DMS53 (cell line): Measurements from ENCODE around the gene ADCK1.
"Not testable (repeated sequence)": the region's sequence is repeated elsewhere in the genome, so short reads cannot be mapped to it uniquely, and the experiment has no call there.

ENCODE experiments used
- DNase-seq: peaks from one replicate; lab custom pipeline; 2025; lab: John Stamatoyannopoulos, UW

ADCK1 gene

DNA sequence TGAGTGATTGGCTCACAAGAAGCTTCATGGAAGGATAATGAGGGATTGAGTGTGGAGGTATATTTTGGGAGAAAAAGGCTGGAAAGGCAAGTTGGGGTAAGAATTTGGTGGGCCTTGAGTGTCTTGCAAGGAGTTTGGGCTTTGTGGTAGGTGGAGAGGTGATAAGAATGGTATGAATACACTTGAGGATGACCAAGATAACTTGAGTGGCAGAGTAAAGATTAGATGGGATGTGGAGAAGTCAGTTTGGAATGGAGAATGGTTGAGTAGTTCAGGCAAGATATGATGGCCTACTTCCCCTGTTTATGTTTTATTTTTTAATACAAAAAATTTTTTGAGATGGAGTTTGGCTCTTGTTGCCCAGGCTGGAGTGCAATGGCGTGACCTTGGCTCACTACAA, 9.1 kb downstream of the ADCK1 start:
- no peak for DNase-seq

DNA sequence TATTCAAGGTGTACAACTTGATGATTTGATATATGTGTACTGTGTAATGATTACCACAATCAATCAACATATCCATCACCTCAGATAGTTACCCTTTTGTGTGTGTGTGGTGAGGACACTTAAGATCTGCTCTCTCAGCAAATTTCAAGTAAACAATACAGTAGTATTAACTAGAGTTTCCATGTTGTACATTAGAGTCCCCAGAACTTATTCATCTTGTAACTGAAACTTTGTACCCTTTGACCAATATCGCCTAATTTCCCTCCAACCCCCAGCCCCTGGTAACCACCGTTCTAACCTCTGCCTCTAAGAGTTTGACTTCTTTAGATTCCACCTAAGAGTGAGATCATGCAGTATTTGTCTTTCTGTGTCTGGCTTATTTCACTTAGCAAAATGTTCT, 12.1 kb downstream of the ADCK1 start:
- no peak for DNase-seq

DNA sequence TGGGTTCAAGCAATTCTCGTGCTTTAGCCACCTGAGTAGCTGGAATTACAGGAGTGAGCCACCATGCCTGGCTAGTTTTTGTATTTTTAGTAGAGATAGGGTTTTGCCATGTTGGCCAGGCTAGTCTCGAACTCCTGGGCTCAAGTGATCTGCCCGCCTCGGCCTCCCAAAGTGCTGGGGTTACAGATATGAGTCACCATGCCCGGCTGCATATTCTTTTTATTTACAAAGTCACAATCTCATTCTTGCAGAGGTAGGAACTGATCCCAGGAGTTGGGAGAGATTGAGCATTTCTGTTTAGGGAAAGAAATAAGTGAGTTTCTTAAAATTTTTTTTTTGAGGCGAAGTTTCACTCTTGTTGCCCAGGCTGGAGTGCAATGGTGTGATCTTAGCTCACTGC, 12.8 kb downstream of the ADCK1 start:
- DNase-seq = not testable (repeated sequence)

DNA sequence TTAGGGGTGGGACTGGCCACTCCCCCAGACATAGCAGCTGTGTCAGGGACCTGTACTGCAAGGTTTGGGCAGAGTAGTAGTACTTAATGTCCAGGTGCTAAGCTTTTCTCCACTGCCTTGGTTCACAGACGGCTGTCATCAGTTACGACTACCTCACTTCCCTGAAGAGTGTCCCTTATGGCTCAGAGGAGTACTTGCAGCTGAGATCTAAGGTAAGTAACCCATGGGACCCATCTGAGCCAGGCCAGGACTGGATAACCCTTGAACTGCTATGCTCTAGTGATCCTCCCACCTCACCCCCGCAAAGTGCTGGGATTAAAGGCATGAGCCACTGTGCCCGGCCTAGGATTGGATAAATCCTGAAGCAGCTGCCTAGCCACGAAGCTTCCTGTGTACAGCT, 22.4 kb downstream of the ADCK1 start:
- peak; percentile 7 for DNase-seq

DNA sequence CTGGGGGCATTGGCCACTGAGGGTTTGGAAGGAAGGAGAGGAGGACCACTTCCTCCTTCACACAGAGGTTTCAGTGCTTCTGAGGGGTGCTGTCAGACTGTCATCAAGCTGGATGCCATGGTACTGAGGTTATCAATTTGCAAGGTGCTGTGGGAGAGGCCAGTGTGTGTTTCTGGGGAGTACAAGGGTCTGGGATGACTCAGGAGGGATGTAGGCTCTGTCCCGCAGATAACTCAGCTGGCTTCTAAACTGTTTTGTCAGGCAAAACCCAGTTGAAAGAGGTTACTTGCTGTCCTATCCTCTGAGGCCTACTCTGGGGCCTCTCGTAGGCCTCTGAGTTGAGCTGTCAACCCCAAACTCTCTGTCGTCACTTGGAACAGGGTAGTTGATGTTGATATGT, 22.8 kb downstream of the ADCK1 start:
- no peak for DNase-seq

DNA sequence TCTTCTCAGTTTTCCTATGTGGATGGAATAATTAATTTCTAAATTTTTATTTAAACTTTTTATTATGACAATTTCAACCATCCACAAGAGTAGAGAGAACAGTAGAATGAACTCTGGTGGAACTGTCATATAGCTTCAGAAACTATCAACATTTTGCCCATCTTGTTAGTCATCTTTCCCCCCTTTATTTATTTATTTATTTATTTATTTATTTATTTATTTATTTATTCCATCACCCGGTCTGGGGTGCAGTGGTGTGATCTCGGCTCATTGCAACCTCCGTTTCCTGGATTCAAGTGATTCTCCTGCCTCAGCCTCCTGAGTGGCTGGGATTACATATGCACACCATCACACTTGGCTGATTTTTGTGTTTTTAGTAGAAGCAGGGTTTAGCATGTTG, 23.5 kb downstream of the ADCK1 start:
- no peak for DNase-seq

DNA sequence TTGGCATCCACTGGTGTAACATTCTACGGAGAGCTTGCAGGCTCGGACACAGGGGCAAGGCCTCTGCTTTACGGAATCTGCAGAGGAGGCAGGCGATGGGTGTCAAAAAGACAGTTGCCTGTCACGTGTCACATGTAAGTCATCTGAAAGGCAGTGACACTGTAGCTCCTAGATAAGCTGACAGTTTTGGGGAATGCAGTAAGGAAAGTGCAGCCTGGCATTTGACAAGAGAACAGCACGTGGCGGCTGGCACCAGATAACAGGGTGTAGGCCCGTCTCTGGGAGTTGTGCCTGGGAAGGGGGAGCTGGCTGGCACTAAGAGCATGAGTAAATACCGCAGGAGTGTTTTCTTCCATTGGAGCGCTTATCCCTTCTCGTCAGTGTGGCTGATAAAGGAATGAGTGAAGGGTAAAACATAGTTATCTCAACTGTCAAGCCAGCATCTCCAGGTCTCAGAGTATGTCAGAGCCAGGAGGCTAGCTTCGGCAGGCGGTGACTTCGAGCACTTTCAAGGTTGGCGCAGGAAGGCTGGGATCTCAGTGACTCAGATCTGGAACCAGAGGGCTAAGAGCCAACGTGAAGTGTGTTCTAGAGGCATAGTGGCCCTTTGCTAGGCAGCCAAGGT, 26.1 kb downstream of the ADCK1 start:
- DNase-seq = no peak

DNA sequence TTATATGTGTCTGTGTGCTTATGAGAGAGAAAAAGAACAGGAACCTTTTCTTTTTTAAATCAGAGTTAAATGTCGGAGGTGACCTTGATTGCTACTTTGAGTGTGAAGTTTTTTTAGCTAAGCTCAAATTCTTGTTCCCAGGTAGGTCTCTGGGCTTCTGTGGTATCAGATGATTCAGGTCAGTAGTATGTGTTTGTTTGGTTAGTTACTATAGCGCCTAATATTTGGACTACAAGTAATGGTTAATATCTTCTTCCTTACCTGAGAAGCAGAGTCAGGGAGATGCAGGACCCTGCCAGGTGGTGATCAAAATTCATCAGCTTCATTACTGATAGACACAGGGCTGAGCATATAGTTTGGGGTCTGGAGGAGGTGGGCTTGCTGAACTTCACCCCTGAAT, 30.8 kb downstream of the ADCK1 start:
- peak; percentile 5 for DNase-seq

DNA sequence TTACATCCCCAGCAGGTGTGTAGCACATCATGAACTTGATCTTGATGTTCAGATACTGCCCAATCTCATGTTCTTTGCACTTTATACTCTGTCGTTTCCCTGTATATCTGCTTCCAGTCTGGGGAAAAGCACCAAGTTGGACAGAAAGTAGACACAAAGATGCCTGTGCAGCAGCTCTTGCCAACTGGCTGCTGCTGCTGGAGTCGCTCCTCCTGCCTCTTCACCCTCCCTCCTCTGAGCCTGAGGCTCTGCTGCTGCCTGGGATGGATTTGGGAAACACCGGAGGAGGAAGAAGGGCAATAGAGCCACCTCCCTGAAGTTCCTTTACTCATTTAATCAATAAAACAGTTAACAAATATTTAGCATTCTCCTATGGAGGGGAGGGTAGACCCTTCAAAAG, 32.4 kb downstream of the ADCK1 start:
- DNase-seq = no peak

DNA sequence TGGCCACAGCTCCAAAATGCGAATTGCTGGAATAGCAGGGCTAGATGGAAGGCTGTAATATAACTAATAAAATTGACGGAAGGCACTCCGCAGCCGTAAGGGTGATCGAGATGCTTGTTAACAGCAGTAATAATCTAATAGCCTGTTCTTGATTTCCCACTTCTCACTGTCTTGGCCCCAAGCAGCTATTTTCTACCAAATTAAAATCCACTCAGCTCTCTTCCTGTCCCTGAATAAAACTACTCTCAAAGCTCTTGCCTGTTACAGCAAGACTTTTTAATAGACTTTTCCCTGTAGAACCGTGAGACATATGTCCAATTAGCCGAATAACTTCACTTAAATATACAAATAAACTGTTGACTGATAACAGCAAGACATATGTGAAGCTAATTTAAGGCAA, 38.0 kb downstream of the ADCK1 start:
- no peak for DNase-seq

DNA sequence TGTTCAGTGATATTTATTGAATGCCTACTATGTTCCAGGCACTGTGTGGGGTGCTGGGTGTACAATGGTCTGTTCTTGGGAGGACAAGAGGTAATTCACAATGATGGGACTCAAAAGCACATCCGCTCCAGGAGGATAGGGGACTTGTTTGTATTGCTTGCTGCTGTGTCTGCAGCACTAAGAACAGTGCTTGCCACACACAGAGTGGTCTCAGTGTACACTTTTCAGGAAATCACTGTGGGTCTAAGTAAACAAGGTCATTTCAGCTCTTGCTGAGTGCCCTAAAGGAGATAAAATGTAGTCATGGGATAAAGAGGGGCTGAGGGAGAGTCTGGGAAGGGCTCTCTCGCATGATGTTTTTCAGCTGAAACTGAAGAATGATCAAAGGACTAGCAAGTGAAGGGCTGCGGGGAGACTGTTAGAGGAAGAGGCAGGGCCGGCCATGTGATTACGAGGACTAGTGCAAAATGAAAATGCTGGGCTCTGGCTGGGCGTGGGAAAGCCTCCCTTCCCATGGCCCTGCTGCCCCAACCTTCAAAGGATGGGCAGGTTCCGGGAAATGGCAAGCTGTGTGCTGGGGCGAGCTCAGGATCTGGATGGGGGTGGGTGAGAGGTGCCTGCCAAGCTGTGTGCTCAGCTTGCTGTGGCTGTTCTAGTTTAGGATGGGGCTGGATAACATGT, 39.1 kb downstream of the ADCK1 start:
- DNase-seq = no peak

DNA sequence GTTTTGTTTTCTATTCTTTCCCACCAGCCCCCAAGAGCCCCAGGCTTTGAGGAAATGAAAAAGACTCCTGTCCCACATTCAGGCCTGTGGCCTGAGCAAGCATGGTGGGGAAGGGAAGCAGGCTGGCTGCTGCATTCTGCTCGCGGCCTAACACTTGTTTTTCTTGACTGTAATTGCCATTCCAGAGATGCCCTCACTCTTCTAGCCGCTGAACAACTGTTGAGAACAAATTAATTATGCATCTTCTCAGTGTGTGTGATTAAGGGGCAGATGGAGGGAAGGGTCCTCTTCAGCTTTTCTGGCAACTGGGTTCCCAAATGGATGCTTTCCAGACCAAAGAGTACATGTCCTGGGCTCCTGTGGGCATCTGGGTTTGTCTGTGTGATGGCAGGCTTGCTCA, 43.3 kb downstream of the ADCK1 start:
- DNase-seq = no peak

DNA sequence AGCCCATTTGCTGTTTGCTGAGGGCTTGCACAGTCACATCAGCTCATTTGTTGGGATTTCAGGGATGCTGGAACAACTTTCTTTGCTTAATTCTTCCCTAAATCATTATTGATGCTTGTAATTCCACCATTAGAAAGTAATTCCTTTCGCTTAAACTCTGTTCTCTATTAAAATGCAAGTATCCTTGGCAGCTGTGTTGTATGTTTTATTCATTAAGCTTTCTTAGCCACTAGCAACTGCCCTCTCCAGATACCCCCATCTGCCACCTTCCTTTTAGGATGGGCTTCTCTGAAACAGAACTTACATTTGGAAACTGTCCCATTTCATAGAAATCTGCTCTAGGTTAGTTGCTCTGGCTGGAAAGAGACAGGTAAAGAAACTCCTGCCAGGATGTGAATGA, 43.7 kb downstream of the ADCK1 start:
- no peak for DNase-seq

DNA sequence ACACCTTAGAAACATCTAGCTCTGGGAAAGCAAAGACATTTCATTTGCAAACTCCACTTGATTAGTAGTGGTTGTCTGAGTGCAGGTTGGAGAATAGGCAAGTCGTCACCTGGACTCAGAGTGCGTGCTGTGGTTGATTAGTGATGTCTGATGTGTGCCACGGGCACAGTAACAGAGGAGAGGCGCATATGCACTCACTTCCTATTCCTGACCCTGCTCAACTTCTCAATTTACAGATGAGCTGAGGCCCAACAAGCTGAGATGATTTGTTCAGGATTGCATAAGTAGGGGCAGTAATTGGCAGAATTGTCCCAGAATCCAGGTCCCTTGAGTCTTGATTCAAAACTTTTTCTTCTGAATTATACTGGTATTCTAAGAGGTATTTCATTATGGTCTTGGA, 44.9 kb downstream of the ADCK1 start:
- DNase-seq = no peak

DNA sequence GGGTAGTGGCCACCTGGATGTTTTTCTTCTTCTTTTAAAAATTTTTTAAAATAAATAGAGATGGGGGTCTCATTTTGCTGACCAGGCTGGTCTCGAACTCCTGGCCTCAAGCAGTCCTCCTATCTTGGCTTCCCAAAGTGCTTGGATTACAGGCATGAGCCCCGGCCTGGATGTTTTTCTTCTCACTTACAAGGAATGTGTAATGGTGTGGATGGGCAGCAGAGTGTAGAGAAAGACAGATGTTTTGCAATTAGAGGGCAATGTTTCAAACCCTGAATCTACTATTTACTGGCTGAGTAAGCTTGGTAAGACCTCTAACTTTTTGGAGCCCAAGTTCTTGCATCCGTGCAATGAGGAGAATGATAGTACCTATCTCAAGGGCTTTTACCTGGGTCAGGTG, 48.1 kb downstream of the ADCK1 start:
- DNase-seq = no peak

DNA sequence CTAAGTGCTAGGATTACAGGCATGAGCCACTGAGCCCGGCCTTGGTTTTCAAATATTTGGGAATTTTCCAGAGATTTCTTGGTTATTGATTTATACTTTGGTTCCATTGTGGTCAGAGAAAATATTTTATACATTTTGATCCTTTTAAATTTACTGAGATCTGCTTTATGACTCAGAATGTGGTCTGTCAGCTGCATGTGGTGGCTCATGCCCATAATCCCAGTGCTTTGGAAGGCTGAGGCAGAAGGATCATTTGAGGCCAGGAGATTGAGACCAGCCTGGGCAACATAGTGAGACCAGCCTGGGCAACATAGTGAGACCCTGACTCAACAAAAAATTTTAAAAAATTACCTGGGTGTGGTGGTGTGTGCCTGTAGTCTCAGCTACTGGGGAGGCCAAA, 49.8 kb downstream of the ADCK1 start:
- no peak for DNase-seq

DNA sequence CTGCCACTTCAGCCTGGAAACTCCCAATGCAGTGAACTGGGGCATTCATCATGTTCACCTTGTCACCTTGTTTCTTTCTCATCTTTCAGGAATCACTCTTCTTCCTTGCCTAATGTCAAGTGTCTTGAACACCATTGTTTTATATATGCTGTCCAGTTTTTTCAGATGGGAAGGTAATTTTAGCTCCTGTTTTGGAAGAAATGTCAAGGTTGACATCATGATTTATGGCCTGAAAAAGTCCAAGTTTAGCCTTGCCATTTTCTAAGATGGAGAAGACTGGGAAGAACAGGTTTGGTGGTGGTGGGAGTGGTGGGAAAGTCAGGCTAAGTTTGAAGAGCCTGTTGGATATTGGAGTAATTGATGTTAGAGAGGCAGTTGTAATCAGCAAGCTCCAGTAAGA, 54.0 kb downstream of the ADCK1 start:
- no peak for DNase-seq

DNA sequence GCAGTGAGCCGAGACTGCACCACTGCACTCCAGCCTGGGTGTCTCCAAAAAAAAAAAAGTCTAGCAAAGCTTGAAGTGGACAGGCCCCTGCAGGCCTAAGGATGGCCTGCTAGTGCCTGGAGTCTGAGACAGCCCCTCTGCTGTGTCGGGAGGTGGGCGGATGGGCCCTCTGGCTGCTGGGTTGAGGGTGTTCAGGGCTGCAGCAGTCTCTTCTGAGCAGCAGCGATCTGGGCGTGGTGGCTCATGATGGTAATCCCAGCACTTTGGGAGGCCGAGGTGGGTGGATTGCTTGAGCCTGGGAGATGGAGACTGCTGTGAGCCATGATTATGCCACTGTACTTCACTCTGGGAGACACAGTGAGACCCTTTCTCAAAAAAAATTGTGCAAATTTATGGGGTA, 57.0 kb downstream of the ADCK1 start:
- DNase-seq = no peak

DNA sequence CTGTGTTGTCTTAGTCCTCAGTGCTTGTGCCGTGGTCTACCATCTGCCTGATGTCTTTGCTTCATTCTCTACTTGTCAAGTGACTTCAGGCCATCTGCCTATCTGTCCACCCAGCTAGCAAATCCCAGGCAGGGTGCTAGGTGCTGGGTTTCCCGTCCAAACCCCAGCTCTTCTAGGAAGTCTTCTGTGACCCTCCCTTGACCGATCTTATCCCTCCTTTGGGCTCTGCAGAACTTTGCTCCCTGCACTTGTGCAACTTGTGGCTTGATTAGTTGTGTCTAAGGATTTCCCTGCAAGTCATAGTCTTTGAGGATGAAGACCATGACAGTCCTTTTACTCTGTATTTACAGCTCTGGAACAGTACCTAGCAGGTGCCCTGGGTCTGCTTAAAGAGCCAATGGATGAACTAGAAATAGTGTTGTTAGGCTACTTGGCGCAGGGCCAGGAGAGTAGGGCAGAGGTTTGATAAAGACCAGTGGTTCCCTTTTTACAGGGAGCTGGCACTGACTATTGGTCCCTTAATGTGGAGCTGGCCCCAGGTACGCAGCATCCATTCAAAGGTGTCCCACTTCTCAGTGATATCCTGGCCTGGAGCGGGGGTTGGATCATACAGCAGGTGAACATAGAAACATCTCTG, 60.1 kb downstream of the ADCK1 start:
- no peak for DNase-seq

DNA sequence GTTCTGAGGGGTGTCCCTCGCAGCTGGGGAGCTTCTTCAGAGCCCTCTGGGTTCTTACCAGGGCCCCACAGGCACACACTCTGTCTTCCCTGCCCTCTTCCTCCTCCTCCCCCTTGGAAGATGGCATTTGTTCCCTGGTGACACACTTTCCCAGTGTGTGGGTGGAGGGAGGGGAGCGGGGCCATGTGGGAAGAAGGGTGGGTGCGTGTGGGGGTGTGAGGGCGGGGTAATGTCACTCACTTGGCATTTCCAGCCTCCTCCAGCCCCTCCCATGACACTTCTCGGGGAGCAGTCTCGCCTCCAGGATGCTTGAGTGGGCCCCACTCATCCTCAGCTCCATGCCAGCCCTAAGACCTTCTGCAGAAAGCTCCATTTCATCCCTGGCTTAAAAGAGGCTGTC, 61.3 kb downstream of the ADCK1 start:
- no peak for DNase-seq

DNA sequence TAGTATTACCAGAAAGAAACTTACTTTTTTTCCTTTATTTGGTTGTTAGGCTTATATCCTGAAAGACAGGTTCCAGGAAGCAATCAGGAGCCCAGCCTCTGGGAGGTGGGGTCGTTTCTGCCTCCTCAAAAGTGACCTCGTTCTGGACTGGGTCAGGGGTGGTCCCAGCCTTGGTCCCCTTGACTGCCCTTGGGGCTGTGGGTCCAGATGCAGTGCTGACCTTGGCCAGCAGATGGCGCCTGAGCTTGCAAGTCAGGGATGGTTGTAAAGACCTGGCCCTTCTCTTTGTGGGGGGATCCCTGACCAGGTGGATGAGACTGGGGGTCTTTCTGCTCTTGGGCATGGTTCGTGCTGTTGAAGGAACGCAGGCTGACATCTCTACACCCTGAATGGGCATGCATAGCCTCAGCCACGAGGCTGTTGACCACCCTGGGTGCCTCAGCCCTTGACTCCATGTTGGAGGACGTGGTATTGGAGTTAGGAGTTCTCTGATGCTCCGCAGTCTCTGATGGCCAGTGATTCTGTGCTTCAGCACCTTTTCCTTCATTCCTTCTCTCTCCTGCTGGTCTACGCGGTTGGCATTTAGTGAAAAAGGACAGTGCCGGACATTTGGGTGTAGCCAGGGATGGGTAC, 62.4 kb downstream of the ADCK1 start:
- peak; percentile 56 for DNase-seq

DNA sequence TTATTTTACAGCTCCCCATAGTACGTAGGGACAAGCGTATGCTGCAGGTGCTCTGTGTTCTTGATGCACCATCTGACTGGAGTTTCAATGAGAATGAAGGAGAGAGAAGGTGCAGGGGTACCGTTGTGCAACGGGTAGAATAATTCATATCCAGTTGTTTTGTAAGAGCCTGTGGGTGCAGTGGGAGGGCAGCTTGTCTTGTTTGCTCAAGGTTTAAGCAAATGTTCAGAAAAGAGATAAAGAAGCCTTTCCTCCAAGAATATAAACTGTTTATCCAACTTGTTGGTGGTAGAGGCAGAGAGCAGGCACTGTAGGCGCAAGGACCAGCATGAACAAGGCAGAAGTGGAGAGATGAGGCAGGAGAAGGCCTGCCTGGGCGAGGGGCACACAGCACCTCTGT, 64.2 kb downstream of the ADCK1 start:
- no peak for DNase-seq

DNA sequence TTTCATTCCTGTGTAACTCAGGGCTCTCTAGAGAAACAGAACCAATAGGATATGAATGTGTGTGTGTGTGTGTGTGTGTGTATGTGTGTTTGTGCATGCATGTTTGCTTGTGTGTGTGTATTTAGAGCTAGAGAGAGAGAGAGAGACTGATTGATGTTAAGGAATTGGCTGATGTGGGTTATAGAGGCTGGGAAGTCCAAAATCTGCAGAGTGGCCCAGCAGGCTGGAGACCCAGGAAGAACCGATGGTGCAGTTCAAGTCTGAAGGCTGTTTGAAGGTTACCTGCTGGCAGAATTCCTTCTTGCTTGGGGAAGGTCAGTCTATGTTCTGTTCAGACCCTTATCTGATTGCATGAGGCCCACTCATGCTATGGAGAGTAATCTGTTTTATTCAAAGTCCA, 64.7 kb downstream of the ADCK1 start:
- no peak for DNase-seq
